Left ventricle myocardium inferior (tissue), 1 donor: ENCODE measurements around the gene SMTN. TPM values are rescaled to one million over a fixed set of nuclear protein-coding genes. Genes with fewer than 3 reads are reported as not detected.
A peak's percentile ranks its signal among the peaks of the same experiment; 100 is the strongest.

Experiments
- DNase-seq: peaks from one replicate; pipeline ENCODE4 v3.0.0-alpha.2; 2020
- H3K27ac ChIP-seq: fragments of 200-600 bp; replicated peaks from 2 replicates; pipeline ENCODE4 v1.8.0; 2021
- H3K27me3 ChIP-seq: fragments of 200-600 bp; 2 replicates; pipeline ENCODE4 v1.8.0; 2021; ENCODE audit warnings: low read depth
- H3K36me3 ChIP-seq: fragments of 200-600 bp; 2 replicates; pipeline ENCODE4 v1.8.0; 2021
- H3K4me1 ChIP-seq: fragments of 200-600 bp; 2 replicates; pipeline ENCODE4 v1.8.0; 2021
- H3K4me3 ChIP-seq: fragments of 200-600 bp; 2 replicates; pipeline ENCODE4 v1.8.0; 2021; ENCODE audit warnings: mild to moderate bottlenecking, moderate library complexity
- H3K9me3 ChIP-seq: fragments of 200-600 bp; replicated peaks from 2 replicates; pipeline ENCODE4 v1.8.0; 2021
- intact Hi-C: fragments of 100-400 bp; cut with micrococcal nuclease; formaldehyde crosslinking; loops from one replicate; pipeline ENCODE4 v1.11.0; 2022
- total RNA-seq: library from RNA; stranded (reverse); fragmentation: NEBNext Ultra II Directional; extraction: Animal tissue kit (Norgen Biotek cat#: 25700); gene quantifications from one replicate; pipeline ENCODE4 v1.2.1, GENCODE V29; 2021
- TF ChIP-seq, protein P1 (sequence below): fragments of 200-600 bp; IDR thresholded peaks from 2 replicates; pipeline ENCODE4 v1.8.0; 2021; ENCODE audit warnings: antibody characterized with exemption, mild to moderate bottlenecking, borderline replicate concordance
- donor health status: DM: no; HTN: yes; CAD: no; lungs with severe emphysema.

Gene SMTN
- total RNA-seq, 1 donor from 2014 or later = 245 TPM

DNA sequence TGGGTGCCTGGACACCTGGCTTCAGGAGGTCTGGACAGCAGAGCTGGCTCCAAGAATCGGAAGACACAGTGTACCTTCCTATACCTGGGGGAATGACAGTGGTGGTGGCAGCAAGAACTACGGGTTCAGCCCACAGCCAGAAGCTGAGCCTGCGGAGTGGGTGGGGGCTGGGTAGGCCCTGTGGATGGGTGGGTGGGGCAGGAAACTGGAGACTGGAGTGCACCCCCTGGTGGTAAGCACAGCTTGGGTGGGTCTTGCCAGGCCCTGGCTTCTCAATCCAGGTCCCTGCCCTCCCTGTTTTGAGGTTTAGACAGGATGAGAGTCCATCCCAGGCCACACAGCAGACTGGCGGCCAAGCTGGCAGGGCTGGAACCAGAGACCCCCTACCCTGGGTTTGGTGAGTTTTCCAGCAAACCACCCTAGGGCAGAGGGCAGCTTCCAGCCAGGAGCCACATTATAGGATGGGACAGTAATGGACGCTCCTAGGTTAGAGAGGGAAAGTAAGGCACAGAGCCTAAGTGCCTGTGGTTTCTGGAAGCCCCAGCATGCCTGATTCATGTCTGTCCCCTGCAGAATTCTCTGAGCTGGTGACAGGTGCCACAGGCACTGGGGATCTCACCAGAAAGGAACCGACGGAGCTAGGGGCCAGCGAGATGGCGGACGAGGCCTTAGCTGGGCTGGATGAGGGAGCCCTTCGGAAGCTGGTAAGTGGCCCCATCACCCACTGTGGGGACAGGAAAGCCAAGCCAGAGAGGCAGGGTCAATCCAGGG is 1.7 kb downstream of the SMTN start:
- intact Hi-C loops = loop anchor here (5.0 kb wide), 2 partner anchors 35 to 110 kb away; no protein-coding TSS in a partner anchor
- H3K4me3 ChIP-seq = peak overlapping the region; percentile 89
- H3K36me3 ChIP-seq = peaks cover 17% of the 10 kb centered on the region
- no peaks in the 10 kb centered on the region for H3K27me3 ChIP-seq
- no peaks in the 10 kb centered on the region for H3K9me3 ChIP-seq
- peaks cover 73% of the 10 kb centered on the region for H3K4me1 ChIP-seq
- TF ChIP-seq, protein P1, sequence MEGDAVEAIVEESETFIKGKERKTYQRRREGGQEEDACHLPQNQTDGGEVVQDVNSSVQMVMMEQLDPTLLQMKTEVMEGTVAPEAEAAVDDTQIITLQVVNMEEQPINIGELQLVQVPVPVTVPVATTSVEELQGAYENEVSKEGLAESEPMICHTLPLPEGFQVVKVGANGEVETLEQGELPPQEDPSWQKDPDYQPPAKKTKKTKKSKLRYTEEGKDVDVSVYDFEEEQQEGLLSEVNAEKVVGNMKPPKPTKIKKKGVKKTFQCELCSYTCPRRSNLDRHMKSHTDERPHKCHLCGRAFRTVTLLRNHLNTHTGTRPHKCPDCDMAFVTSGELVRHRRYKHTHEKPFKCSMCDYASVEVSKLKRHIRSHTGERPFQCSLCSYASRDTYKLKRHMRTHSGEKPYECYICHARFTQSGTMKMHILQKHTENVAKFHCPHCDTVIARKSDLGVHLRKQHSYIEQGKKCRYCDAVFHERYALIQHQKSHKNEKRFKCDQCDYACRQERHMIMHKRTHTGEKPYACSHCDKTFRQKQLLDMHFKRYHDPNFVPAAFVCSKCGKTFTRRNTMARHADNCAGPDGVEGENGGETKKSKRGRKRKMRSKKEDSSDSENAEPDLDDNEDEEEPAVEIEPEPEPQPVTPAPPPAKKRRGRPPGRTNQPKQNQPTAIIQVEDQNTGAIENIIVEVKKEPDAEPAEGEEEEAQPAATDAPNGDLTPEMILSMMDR = peak; percentile 78
- peak overlapping the region; percentile 95 for H3K27ac ChIP-seq
- peak; percentile 79 for DNase-seq

DNA sequence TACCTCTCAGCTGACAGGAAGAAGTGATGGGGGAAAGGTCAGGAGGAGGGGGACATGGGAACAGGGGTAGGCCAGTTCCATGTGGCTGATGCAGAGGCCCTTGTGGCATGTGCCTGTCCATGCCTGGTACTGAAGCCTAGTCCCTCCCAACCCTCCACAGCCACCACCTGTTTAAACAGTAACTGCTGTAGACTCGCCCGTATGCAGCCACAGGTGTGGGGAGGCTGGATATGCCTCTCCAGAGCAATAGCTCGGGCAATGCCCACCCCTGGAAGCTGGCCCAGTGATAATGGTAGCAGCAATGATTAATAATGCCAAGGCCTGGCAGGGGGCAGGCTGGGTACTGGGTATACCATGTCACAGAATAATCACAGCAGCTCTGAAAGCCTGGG is 2.3 kb downstream of the SMTN start:
- Histone ChIP-seq H3K9me3 (no peaks in the 10 kb centered on the region), H3K27ac (peak overlapping the region; percentile 95), H3K36me3 (peaks cover 23% of the 10 kb centered on the region), H3K27me3 (no peaks in the 10 kb centered on the region), H3K4me3 (peak overlapping the region; percentile 89), H3K4me1 (peaks cover 79% of the 10 kb centered on the region)
- intact Hi-C loops = loop anchor here (5.0 kb wide), 2 partner anchors 36 to 111 kb away; no protein-coding TSS in a partner anchor
- no peak for DNase-seq
- TF ChIP-seq, protein P1 = no peak

DNA sequence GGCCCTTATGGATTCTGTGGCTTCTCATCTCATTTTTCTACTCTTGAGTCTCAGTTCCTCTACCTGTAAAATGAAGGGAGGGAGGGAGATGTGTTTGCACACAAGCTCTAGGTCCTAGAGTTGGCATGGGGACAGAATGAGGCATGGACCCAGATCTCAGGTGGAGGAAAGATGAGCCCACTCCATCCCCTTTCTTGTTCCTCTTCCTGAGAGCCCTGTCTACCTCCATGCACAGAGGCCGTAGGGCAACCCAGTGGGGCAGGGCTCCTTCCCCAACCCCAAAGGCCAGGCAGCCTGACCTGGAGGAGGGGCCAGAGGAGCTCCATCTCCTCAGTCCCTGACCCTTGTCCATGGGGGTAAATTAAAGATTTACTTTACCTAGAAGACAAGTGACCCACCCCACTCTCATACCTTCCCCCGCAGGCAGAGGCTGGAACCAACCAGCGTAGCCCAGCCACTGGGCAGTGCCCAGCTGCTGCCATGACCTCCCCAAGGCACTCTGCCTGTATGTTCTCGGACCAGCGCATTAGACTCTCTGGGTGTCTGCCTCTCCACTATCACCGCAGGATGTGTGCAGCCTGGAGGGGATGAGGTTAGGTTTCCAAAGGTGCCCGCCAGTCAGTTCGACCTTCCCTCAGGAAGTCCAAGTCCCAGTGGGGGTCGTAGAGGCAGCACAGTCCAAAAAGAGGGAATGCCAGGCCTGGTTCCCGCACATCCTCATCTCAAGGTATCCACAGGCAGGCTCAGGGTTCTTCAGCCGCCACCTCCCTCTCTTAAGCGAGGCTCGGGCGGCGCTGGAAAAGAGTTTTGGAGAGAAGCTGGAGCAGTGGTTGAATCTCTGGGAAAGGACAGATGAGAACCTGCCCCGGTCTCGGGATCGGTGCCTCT is 3.0 kb downstream of the SMTN start:
- H3K4me3 ChIP-seq = peak overlapping the region; percentile 89
- no peak for DNase-seq
- H3K36me3 ChIP-seq = peaks cover 31% of the 10 kb centered on the region
- H3K27me3 ChIP-seq = no peaks in the 10 kb centered on the region
- H3K4me1 ChIP-seq = peaks cover 86% of the 10 kb centered on the region
- no peaks in the 10 kb centered on the region for H3K9me3 ChIP-seq
- H3K27ac ChIP-seq = peak overlapping the region; percentile 95
- intact Hi-C loops = loop anchor here (5.0 kb wide), 2 partner anchors 37 to 112 kb away; no protein-coding TSS in a partner anchor
- TF ChIP-seq, protein P1 = no peak

DNA sequence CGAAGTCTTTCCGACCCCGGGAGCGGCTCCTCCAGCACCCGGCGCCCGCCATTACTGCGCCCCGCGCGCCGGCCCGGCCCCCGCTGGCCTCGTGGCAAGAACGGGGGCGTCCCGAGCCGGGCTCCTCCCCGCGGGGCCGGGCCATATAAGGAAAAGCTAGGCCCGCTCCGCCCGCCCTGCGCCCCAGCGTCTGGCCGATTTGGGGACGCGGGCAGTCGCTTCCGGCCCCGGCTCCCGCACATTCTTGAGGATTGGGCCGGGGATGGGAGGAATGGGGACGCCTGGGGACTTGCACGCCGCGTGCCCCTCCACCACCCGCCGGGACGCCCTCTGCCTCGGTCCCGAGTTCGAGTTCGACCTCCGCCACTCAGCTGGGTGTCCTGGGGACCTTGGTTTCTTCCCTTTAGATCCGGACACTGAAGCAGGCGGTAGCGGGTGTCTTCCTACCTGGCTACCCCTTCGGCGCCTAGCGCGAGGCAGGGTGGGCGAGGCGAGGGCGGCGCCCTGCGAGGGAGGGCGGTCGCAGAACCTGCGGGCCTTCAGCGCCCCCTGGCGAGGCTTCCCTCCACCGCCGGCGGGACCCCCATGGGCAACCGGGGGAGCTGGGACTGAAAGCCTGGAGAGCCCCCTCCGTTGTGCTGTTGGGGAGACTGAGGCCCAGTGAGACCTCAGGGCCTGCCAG is 3.8 kb downstream of the SMTN start:
- DNase-seq = peak; percentile 90
- peak overlapping the region; percentile 95 for H3K27ac ChIP-seq
- H3K27me3 ChIP-seq = no peaks in the 10 kb centered on the region
- TF ChIP-seq, protein P1 = peak; percentile 91
- peaks cover 39% of the 10 kb centered on the region for H3K36me3 ChIP-seq
- H3K4me3 ChIP-seq = peak overlapping the region; percentile 89
- H3K9me3 ChIP-seq = no peaks in the 10 kb centered on the region
- intact Hi-C loops = loop anchor here (5.0 kb wide), 3 partner anchors 38 to 138 kb away; no protein-coding TSS in a partner anchor
- peaks cover 94% of the 10 kb centered on the region for H3K4me1 ChIP-seq

DNA sequence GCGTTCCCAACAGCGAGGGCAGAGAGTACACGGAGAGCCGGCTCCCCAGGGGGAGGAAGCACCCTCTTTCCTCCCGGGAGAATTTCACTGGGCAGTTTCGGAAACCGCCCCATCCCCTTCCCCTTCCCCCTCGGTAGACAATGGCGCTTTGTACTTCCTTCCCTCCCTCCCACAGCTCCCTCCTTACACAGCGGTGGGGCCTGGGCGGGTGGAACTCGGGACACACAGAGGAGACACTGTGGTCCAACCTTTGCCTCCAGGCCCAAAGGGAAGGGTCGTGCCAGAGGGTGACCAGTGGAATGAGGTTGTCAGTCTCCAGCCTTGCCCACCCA is 4.3 kb downstream of the SMTN start:
- peaks cover 91% of the 10 kb centered on the region for H3K4me1 ChIP-seq
- H3K4me3 ChIP-seq = peak overlapping the region; percentile 89
- TF ChIP-seq, protein P1 = no peak
- H3K27ac ChIP-seq = peak overlapping the region; percentile 95
- H3K9me3 ChIP-seq = no peaks in the 10 kb centered on the region
- peaks cover 44% of the 10 kb centered on the region for H3K36me3 ChIP-seq
- DNase-seq = peak; percentile 50
- intact Hi-C loops = loop anchor here (5.0 kb wide), 1 partner anchor 138 kb away; no protein-coding TSS in a partner anchor
- no peaks in the 10 kb centered on the region for H3K27me3 ChIP-seq
